ENCODE measurements around the gene MYO15A. TPM values are rescaled to one million over a fixed set of nuclear protein-coding genes. Genes with fewer than 3 reads are reported as not detected.

MYO15A gene
- polyA plus RNA-seq, 3 donors: 0.31 to 4.4 (median 0.56) TPM

DNA sequence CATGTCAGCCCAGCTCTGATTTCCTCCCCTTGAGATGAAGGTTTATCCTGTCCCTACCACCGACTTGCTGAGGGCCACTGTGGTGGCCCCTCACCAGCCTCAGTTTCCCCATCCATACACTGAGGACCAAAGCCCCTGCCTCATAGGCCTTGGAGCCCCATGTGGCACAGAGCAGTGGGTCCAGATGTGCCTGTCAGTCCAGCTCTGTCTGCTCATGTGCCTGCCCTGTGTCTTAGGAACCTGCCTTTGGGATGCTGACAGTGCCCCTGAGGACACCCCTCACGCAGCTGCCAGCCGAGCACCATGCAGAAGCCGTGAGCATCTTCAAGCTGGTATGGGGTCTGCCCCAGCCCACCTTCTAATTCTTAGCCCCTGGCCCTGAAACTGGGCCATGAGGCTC lies 35.7 kb downstream of the MYO15A start:
- Mint-ChIP-seq H3K9me3 (peaks cover 0 to 2% (median 0%) of the 10 kb centered on the region in 7 donors), H3K4me1 (peaks cover 2% of the 10 kb centered on the region), H3K4me3 (no peak overlapping the region), H3K36me3 (no peaks in the 10 kb centered on the region), H3K27me3 (ENCODE audit: low read depth in 3 of 3) (peaks cover 4 to 17% (median 8%) of the 10 kb centered on the region in 3 donors), H3K27ac (peak overlapping the region in 1 of 7 donors; percentile 62)
- no peak overlapping the region for H3K9ac ChIP-seq (ENCODE audit: insufficient read depth, low read length, poor library complexity, severe bottlenecking)
- H3K4me2 ChIP-seq (replicated peaks; ENCODE audit: extremely low read depth, low read length, poor library complexity, severe bottlenecking): no peak overlapping the region
- H3K4me3 ChIP-seq (replicated peaks in 1 of 3; ENCODE audit: low read depth in 2 of 3, low read length in 3 of 3): no peak overlapping the region
- H3K79me2 ChIP-seq (ENCODE audit: insufficient read depth, low read length): no peaks in the 10 kb centered on the region
- H3K36me3 ChIP-seq (replicated peaks in 1 of 2; ENCODE audit: control insufficient read depth in 1 of 2, insufficient read depth in 2 of 2, low read length in 2 of 2): no peaks in the 10 kb centered on the region
- TF ChIP-seq, protein P1, sequence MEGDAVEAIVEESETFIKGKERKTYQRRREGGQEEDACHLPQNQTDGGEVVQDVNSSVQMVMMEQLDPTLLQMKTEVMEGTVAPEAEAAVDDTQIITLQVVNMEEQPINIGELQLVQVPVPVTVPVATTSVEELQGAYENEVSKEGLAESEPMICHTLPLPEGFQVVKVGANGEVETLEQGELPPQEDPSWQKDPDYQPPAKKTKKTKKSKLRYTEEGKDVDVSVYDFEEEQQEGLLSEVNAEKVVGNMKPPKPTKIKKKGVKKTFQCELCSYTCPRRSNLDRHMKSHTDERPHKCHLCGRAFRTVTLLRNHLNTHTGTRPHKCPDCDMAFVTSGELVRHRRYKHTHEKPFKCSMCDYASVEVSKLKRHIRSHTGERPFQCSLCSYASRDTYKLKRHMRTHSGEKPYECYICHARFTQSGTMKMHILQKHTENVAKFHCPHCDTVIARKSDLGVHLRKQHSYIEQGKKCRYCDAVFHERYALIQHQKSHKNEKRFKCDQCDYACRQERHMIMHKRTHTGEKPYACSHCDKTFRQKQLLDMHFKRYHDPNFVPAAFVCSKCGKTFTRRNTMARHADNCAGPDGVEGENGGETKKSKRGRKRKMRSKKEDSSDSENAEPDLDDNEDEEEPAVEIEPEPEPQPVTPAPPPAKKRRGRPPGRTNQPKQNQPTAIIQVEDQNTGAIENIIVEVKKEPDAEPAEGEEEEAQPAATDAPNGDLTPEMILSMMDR (IDR thresholded peaks at IDR 0.05): no peak
- intact Hi-C loops (cut with micrococcal nuclease): no loop called here
- no peak overlapping the region for H2AFZ ChIP-seq (ENCODE audit: insufficient read depth, low read depth, low read length, poor library complexity, severe bottlenecking)
- 90% methylated on average over 4 of the region's 4 CpGs for WGBS (ENCODE audit: insufficient coverage)
- DNase-seq: no peak
- no peaks in the 10 kb centered on the region for H3K4me1 ChIP-seq (ENCODE audit: control insufficient read depth in 1 of 2, insufficient read depth in 2 of 2, low read length in 2 of 2)
- H4K20me1 ChIP-seq (ENCODE audit: insufficient read depth, low read length): no peaks in the 10 kb centered on the region
- no peaks in the 10 kb centered on the region for H3K27me3 ChIP-seq (ENCODE audit: control insufficient read depth in 2 of 2, insufficient read depth in 2 of 2, low read length in 2 of 2)
- no peaks in the 10 kb centered on the region for H3K9me3 ChIP-seq (replicated peaks in 1 of 2; ENCODE audit: control insufficient read depth in 1 of 2, insufficient read depth in 1 of 2, low read length in 2 of 2)
- H3K27ac ChIP-seq (ENCODE audit: low read depth in 1 of 2, low read length in 2 of 2): no peak overlapping the region

DNA sequence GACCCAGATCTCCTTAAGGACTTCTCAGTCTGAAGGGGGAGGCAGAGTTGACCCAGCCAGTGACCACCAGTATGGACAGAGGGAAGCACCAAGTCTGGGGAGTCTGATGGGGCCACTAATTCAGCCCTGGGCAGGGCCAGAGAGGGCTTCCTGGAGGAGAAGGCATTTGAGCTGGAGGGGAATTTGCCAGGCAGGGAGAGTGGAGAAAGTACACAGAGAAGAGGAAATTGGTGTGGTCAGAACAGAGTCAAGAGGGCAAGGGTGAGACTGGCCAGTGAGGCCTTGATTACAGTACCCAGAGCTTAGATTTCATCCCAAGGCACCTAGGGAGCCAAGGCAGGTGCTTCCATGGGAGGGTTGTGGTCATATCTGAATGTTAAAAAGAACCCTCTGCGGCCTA lies 36.3 kb downstream of the MYO15A start:
- TF ChIP-seq, protein P1 (IDR thresholded peaks at IDR 0.05): no peak
- Histone ChIP-seq H3K9ac (ENCODE audit: insufficient read depth, low read length, poor library complexity, severe bottlenecking) (no peak overlapping the region), H3K36me3 (replicated peaks in 1 of 2; ENCODE audit: control insufficient read depth in 1 of 2, insufficient read depth in 2 of 2, low read length in 2 of 2) (no peaks in the 10 kb centered on the region), H3K27me3 (ENCODE audit: control insufficient read depth in 2 of 2, insufficient read depth in 2 of 2, low read length in 2 of 2) (no peaks in the 10 kb centered on the region), H2AFZ (ENCODE audit: insufficient read depth, low read depth, low read length, poor library complexity, severe bottlenecking) (no peak overlapping the region), H3K4me2 (replicated peaks; ENCODE audit: extremely low read depth, low read length, poor library complexity, severe bottlenecking) (no peak overlapping the region), H3K79me2 (ENCODE audit: insufficient read depth, low read length) (no peaks in the 10 kb centered on the region), H3K4me1 (ENCODE audit: control insufficient read depth in 1 of 2, insufficient read depth in 2 of 2, low read length in 2 of 2) (no peaks in the 10 kb centered on the region), H4K20me1 (ENCODE audit: insufficient read depth, low read length) (no peaks in the 10 kb centered on the region), H3K9me3 (replicated peaks in 1 of 2; ENCODE audit: control insufficient read depth in 1 of 2, insufficient read depth in 1 of 2, low read length in 2 of 2) (no peaks in the 10 kb centered on the region), H3K27ac (ENCODE audit: low read depth in 1 of 2, low read length in 2 of 2) (no peak overlapping the region), H3K4me3 (replicated peaks in 1 of 3; ENCODE audit: low read depth in 2 of 3, low read length in 3 of 3) (no peak overlapping the region)
- Mint-ChIP-seq H3K36me3 (no peaks in the 10 kb centered on the region), H3K4me3 (no peak overlapping the region), H3K27ac (peak overlapping the region in 2 of 7 donors; percentile 55), H3K27me3 (ENCODE audit: low read depth in 3 of 3) (peaks cover 4 to 17% (median 8%) of the 10 kb centered on the region in 3 donors), H3K9me3 (peaks cover 0 to 2% (median 0%) of the 10 kb centered on the region in 7 donors), H3K4me1 (peaks cover 2% of the 10 kb centered on the region)
- intact Hi-C loops (cut with micrococcal nuclease): loop anchor here in 1 of 2 donors (5.0 kb wide), 1 partner anchor 42 kb away; no protein-coding TSS in a partner anchor
- WGBS (ENCODE audit: insufficient coverage): 92% methylated on average over 1 of the region's 1 CpG
- no peak for DNase-seq

All from CD14-positive monocyte (primary cell).